ENCODE results near the gene MGAT1.

MGAT1 gene

DNA sequence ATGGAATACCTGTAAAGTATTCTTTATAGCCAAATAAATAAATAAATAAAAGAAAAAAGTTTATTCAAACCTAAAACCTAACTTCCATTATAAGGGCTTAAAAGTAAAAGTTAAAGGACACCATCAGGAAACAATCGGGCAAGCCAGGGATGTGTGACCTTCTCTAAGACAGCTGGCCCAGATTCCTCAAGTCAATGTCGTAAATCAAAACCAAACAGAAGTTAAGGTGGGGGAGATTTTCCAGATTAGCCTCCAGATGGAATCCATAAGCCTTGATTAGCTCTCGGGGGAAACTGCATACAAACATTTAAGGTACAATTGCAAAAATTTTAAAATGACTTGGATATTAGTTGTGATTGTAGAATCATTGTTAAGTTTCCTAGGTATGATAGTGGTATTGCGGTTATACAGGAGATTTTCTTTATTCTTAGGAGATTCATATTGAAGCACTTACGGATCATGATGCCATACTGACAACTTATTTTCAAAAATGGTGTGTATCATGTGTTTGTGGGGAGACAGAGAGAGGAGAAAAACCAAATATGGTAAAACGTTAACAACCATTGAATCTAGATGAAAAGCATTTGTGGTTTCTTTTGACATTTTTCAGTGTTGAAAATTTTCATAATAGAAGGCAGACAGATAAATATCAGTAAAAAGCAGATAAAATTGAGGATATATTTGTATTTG lies 21.5 kb upstream of the MGAT1 start:
- DNase-seq: no peak

DNA sequence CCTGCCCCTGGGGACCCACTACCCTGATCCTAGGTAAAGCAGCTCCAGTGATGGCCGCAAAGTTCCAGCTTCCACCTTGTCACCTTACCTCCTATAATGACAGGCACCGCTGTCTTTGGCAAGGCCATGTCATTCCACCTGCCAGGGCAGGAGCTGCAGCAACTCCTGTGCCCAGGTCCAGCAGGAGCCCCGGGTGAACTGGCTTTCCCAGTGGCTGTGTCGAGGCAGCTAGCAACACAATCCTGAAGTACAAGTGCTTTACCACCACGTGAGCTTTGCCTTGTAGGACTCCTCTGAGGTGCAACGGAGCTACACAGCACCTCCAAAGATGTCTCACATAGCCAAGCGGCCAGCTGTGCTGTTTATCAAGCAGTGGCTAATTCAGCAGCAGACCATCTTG lies 20.7 kb upstream of the MGAT1 start:
- no peak for DNase-seq

DNA sequence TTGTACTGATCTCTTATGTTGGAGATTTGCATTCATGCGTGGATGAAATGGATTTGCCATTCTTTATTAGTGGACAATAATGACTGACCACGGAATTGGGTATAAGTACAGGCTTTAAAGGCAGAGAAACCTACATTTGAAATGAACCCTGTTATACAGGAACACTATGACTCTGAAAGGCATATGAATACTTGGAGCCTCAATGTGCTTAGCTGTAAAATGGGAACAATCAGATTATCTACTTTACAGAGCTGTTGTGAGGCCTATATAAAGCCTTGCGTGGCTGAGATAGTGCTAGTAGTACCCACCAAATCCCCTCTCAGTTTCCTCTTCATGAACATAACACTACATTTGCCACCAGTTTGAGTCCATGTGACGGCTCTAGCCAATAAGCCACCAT lies 18.9 kb upstream of the MGAT1 start:
- no peak for DNase-seq

DNA sequence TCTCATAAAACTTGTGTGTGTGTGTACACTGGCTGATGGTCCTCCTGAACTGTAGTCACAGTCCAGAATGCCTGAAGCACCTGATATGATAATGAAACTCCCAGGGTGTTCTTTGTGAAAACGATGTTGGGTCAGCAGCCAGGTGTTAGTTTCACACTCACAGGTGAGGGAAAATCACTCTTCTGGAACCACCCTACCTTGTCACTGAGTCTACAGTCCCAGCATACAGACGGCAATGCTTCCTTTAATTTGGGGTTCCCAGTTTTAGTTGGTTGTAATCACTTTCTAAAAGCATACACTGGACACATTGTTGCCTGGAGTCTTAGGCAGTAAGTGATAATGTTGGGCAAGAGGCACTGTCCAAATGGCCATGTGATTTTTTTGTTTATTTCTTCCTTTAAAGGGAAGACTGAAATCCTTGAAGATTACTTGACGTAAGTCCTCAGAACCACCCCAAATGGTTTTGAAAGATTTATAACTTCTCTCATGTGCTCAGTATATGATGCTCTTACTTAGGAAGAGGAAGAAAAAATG lies 18.2 kb upstream of the MGAT1 start:
- no peak for DNase-seq

DNA sequence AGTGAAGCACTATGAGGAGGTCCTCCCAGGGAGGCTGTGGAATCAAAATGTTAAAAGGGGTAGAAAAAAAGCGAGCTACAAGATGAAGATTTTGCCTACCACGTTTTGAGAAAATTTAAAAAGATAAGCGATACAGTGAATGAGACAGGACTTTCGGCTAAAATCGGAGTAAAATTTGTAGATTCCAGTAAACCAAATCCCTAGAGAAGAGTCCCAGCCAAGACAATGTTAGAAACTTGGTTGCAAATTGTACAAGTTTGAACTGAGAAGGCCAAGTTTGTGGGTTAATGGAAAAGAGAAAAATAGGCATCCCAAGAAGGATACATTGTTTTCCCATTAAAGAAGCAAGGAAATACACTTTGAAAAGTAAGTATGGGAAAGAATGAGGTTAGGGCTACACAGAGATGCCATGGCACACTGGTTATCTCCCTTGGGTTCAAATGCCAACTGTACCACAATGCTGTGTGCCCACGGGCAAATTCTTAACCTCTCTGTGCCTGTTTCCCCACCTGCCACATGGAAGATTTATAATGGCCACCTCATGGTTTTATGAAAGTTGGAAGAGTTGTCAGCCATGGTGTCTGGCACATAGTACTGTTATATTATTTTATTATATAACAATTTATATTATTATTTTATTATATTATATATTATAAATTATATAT lies 16.2 kb upstream of the MGAT1 start:
- no peak for DNase-seq

DNA sequence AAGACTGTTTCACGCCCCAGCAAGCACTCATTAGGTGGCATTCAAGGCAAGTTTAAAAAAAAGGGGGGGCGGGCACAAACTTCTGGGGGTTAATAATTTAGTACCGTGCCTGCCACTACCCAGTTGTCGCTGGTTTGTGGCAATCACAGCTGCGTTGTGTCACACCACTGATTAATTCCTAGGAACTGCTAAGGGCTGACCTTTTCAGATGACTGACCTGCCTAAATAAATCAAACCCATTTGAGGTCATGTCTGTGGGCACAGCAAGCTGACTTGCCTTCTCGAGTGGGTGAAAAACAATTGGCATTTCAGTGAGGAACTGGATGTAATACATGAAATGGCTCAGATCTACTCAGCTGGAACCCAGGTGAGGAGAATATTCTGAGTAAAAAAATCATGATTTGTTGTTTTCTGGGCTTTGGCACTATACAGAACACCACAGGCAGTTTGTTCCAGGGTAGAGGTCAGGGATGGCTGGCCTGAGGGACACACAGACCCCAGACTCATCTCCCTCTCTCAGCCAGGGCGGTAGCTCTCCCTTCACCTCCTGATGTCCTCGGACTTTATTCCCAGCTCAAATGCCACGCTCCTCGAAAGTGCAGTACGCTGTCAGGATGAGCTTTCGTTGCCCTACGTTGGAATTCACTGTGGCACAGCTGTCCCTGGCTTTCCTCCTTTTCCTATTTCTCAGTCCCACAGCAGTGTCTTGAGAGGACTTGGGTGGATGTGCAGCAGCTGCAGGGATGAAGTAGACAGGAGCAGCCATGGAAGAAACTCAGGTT lies 15.5 kb upstream of the MGAT1 start:
- DNase-seq: no peak

DNA sequence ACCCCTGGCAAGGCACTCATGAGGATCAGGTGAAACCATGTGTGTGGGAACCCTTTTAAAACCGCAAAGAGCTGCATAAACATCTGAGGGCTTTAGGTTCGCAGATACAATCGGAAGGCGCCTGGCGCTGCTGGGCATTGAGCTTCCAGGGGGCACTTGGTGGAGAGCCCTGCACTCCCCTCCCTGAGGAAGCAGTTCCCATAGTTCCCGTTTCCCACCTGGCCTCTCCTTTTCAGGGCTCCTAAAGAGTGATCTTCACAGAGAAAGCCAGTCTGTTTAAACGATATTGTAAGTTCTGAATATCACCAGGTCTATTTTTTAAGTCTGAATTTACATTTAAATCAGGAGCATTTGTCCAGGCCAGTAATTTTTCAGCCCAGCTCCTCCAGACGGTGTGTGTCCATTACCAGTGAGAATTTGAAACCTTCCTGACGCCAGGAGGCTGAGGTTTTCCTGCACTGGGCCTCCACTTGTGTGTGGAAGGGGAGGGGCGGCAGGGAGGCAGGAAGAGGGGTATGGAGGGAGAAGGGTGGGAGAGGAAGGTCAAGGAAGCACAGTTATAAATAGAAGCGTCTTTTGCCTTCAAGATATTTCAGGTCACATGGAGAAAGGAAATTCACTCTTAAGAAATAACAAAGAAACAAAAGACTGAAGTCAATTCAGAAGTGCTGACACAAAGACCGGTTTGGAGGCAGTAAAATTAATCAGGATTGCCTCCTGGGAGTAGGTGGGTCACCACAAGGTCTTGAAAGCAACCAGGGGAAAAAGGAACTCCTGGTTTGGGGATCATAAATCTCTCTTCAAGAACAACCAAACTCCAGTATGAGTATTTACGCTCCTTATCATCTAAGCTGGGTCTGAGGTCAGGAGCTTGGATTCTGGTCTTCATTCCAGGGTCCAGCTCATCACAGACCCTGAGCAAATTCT lies 14.3 kb upstream of the MGAT1 start:
- no peak for DNase-seq

DNA sequence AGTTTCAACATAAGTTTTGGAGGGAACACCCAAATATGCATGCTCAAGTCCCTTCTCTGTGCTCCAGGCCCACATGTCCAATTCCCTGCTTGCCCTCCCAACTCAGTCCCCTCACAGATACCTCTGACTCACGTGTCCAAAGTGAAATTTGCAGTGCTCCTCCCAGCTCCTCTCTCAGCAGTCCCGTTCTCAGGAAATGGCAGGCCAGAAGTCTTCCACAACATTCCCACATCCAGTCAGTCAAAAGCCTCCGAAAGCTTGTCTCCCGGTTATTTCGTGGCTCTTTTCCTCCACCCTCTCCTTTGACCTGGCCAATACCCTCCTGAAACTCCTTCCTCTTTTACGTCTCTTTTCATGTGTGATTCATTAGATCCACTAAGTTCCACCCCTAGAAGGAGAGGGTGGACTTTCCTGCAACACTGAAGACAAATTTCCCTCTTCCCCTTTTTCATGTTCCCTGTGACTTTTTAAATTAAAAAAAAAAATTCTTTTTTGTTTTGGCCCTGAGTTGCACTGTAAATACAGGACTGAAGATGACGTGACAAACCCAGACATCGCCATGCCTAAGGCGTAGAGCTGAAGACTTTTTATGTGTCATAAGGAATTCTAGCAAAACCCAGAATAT lies 12.8 kb upstream of the MGAT1 start:
- DNase-seq: no peak

DNA sequence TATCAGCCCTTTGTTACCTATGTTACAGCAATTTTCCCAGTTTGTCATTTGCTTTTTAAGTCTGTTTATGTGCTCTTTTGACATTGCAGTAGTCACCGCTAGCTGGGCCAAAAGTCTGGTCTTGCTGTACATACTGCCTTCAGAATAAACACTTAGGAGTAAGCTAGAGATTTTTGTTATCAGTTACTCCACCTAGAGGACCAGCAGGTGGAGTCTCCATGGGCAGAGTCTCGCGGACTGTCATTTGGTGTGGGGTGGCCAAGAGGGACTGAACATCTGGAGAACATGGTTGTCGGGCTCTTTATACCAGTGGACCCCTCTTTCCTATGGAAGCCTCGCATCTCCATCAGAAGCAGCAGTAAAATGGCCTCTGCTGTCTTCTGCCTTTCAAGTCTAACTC lies 10.8 kb upstream of the MGAT1 start:
- DNase-seq: no peak

DNA sequence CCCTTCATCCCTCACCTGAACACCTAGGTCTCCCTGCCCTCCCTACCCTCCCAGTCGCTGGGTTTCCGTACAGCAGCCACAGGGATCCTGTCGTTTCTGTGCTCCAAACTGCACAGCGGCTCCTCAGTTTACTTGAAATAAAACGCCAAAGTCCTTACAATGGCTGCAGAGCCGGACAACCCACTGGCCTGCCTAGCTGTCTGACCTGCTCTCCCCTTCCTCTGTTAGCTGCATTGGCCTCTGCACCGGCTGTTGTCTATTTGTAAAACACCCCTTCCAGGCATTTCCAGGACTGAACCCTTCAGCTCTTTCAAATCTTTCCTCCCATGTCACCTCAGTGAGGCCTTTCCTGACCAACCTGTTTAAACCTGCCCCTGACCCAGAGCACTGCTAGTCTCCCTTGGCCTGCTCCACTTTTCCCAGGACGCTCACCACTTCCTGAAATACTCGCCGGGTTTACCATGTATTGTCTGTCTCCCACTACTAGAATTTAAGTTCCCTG lies 9.1 kb upstream of the MGAT1 start:
- no peak for DNase-seq

DNA sequence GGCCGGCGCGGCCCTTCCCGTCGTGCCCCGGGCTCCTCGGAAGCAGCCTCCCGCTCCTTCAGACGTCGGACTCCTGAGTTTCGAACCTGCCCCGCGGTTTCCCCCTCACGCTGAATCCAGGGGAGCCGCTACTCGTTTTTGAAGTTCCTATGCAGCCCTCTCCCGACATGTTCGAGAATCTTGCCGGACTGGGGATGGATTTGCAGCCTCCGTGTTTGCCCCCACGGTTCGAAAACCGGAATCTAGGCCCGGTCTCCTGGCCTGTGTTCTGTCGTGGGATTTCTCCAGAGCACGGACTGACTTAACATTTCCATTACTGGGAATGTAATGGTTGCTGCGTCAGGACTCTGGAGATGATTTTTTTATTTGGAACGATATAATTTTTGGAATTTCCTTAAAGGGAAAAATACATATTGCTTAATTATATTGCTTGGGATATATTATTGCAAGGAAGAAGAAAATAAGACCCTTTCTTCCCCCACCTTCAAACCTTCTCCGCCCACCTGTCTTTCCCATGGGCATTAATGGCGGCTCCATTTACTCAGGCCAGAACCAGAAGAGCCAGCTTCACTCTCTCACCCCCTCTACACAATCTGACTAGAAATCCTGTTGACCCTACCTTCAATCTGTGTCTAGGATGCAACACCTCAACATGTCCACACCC lies 8.5 kb upstream of the MGAT1 start:
- no peak for DNase-seq

DNA sequence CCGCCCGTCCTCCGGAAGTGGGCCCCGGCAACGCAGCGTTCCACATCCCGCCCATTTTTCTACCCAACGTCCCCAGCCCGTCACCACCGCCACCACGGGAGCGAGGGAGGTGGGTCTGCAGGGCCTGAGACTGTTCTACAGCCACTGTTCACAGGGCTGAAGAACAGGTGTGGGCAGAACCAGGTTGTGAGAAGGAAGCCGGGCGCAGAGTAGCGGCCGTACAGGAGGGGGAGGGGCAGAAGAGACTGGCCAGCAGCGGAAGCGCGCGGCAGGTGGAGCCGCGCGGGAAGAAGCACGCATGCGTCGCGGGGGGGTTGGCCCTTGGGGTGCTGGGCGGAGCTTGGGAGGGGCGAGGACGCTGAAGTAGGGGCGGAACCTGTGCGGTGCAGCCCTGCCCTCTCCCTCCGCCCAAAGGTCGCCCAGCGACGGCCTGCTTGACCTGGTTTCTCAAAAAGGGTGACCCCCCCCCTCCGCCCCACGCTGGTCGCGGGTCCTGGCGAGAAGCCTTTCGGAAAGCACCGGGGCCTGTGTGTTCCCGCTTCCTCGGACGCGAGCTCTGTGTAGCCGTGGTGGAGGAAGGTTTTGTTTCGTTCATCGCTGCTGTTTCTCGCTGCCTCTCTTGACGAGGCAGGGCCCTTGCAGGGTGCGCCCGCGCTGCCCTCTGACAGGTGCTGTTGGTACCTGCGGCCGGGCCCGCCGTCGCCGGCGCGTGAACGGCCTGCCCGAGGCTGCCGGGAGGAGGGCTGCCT lies 7.8 kb upstream of the MGAT1 start:
- peak; percentile 97 for DNase-seq

DNA sequence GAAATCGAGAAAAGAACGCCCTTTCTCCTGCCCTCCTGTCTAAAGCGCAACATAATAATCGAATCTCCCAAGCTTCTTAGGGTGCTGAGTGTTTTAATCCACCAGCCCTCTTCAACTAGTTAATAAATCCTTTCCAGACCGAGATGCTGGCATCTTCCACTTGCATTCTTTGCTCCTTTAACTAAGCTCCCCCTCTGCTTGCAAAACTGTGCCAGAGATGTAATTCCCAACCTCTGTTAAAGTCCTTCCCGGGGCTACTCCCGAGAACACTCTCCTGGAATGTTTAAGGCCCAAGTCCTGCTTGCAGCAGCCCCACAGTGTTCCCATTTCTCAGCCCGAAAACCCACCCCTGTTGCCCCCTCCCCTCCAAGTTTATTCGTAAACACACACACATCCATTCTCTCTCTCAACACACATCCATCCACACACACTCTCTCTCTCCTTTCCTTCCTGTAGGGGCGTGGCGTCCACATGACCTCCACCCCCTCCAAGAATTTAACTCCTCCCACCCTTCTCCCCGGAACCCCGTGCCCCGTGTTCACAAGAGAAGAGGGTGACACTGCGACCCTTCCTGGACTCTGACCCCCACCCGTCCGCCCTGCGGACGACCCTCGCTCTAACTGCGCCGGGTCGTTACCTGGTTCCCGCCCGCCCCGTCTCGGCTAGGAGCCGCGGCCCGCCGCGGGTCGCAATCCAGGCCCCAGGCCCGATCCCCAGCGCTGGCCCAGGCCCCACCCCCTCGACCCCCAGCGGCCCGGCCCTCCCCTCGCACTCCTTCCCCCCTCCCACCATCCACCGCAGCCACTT lies 7.0 kb upstream of the MGAT1 start:
- peak; percentile 95 for DNase-seq

DNA sequence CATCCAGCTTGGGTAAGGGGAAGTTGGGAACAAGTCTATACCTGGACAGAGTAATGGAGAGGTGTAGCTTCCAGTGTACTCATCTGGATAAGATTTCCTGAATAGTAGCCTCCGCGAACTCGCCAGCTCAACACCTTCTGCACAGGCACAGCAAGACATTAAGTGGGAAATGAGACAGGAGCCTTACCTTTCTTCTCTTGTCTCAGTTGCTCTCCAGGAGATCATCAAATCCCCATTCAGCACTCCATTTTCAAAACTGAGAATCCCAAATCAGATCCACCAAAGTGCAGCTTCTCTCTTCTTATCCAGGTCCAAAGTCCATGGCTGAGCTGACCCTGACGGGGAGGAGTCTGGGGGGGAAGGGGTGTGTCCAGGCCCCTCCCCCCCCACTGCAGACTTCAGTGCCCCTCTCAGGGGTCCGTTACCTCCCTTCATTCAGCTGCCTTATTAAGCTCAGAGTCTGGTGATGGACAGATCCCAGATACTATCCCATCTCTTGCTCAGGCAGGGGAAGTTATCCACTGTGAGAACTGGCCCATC lies 5.9 kb upstream of the MGAT1 start:
- no peak for DNase-seq

DNA sequence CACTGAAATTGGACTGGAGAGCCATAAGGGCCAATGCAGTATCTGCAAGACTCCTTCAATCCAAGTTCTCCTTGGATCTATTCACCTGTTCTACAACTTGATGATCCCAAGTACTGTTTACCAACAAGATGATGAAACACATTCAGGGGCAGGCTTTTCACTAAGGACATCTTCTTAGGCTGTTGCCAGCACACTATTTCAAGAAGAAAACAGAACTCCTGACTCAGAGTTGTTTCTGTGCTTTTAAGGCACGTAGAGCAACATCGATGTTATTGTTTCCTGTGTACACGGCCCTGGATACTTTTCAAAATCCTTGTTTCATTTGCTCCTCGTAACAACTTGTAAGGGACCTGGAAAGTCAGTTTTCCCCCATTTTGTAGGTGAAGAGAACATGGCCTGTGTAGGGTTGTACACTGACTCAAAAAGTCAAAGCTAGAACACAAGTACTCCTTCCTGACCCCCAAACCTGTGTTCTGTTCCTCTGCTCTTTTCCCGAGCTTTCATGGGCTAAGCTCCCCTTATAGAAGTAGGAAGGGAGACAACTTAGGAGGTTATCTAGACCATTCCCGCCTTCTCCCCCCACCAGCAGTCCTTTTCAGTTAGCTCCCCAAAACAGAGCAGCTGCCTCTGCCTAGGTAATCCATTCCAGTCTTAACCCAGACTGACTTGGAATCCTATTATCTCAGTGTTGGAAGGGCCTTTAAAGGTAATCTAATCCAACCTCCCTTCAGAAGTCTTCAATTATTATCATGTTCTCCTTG lies 5.2 kb upstream of the MGAT1 start:
- no peak for DNase-seq

DNA sequence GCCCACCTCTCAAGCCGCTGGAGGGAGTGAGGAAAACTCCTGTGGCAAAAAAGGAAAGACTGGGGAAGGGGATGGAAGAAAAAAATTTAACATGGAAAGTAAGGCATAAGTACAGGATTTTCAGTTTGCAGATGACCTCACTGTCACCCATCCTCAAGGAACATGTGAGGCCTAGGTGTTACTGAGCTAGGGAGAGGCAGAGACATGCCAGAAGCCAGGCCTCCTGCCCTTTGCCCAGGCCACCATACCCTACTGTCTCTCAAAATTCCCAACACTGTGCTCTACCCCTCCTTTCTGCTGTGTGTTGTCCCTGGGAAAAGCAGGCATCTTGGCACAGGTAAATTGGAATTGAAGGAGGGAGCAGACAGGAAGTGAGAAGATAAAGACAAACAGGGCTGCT lies 4.4 kb upstream of the MGAT1 start:
- no peak for DNase-seq

DNA sequence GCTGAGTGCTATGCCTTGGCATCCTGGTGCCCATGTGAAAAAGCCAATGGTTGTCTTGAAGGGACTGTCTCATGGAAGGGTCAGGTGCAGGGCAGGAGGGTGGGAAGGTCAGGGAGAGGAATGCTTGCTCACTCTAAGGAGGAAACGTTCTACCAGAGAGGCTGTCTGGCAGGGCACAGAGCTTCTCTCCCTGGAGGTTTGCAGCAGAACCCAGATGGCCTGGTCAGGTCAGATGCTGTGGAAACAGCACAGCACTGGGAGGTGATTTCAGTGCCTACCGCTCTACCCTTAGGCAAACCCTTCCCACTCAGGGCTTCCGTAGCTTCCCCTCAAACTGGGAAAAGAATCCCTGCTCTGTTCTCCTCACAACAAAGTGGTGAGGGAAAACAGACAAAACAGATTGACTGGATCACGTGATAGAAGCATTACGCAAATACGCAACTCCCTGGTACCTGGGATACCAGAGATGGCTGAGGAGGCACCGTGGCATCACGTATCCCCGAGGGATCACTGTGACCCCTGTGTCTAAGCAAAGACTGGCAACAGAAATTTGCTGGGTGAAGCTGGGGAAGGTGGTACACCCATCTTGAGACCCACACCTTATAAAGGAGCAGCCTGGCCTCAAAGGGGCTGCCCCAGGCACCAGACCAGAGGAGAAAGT lies 3.9 kb upstream of the MGAT1 start:
- no peak for DNase-seq

DNA sequence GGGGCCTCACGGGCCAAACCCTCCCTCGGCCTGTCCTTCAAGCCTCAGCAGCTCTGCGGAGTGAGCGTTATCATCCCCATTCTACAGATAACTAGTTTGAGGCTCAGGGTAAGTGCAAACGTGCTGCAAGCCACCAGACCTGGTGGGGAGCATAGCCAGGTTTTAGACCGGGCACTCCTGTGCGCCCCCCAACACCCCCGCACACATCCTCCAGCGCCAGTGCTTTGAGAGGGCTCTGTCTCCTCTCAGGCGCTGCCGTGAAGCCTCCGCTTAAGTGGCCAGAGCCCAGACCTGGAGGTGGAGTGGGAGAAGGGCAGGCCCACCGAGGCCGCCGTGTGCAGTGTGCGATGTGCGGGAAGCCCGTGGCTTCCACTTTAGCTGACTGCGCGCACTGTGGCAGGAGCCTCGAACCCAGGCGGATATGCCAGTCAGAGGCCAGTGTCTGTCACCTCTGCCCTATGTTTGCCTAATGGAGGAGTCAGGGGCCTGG lies 1.6 kb upstream of the MGAT1 start:
- peak; percentile 61 for DNase-seq
